Activated CD4-positive, alpha-beta T cell treated with anti-CD3 and anti-CD28 coated beads, Interleukin-10, Interleukin-2, amounts not matched to agents 100 ng/mL and 50 ng/mL, durations not matched to agents 16 hours and 8 hours (primary cell): ENCODE data around the gene GDPD5.
A peak's percentile ranks its signal among the peaks of the same experiment; 100 is the strongest.

Experiments
- DNase-seq: peaks from one replicate; pipeline ENCODE4 v3.0.0-alpha.2; 2020

GDPD5 gene

DNA sequence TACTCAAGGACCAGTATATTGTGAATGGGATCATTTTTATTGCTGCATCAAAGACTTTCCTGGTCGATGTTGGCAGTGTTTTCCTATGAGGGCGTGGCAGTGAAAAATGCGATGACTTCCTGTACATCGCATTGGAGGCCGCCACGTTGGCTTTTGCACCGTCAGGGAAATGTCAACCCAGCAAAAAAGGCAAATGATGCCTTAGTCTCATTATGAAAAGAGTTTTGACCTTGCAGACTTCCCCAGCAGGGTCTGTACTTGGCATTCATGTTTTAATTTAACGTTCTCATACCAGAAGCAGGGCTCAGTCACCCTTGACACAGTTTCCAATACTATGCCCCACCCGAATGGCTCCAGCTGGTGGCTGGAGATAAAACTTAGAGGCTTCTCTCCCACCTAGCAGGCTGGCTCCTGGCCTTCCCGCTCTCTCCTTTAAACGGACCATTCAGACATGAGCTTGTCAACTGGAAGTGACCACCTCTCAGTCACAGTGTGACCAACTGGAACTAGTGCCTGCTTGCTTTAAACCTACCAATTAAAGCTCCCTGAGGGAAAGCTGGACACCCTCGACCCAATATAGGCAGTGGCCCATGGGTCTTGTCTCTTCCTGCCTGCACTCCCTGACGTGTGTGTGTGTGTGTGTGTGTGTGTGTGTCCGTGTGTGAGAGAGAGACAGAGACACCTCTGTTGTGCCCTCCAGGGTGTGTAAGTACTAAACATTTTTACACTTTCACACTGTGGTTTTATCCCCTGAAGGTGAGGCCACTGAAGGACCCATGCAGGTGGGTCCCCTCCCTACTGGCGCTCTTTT, 8.7 kb upstream of the GDPD5 start:
- no peak for DNase-seq

- no peak for DNase-seq
Observed at GRCh38 chr11:75533896-75534258, 8.1 kb upstream of the GDPD5 start.

GRCh38 chr11:75532200-75533048, 6.7 kb upstream of the GDPD5 start:
- DNase-seq: peak; percentile 86

DNA sequence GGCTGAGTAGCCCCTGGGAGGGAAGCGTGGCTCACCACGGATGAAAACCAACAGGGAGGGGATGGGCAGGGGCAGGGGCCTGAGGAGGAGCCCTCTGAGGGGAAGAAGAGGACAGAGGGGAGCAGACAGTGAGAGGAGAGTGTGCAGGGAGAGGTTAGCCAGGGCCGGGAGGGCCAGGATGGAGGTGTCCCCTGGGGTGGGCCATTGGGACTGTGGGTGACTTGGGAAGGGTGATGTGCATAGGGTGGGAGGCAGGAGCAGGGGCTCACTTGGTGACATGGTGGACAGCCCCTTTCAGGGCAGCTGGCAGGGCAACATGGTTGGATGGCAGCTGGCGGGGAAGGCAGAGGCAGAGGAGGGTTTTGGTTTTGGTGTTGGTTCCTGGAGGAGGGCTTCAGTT, 5.6 kb upstream of the GDPD5 start:
- no peak for DNase-seq

- no peak for DNase-seq
Observed at GRCh38 chr11:75530577-75530976, 4.8 kb upstream of the GDPD5 start.

DNA sequence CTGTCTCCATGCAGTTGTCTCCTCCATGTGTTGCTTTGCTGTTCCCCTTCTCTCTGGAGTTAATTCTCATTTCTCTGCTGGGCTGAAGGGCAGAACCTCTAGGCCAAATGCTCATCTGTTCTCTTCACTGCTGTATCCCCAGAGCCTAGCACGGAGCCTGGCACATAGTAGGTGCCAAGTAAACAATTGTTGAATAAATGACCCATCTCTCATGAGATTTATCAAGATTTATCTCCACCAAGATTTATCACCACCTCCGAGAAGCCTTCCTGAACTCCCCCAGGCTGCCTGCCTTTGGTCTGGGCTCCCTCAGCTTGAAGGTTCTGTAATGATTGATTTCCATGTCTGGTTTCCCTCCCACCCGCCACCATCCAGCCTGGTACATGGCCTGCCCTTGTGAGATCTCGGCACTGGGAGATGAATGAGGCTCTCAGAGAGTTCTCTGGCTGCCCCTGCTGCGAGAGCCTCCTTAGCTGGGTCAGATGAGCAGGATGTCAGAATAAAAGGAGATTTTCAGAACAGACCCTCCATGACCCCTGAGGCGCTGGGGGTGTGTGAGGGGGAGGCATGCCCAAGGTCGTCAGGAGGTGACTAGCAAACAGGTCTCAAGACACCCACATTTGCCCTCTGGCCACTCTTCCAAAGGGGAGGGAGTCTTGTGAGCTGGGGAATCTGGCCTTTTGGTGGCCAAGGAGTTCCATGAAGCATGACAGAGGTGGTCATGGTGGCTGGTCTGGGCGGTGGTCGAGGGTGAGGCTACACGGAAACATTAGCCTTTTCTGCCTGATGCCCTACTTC, 2.4 kb upstream of the GDPD5 start:
- no peak for DNase-seq

DNA sequence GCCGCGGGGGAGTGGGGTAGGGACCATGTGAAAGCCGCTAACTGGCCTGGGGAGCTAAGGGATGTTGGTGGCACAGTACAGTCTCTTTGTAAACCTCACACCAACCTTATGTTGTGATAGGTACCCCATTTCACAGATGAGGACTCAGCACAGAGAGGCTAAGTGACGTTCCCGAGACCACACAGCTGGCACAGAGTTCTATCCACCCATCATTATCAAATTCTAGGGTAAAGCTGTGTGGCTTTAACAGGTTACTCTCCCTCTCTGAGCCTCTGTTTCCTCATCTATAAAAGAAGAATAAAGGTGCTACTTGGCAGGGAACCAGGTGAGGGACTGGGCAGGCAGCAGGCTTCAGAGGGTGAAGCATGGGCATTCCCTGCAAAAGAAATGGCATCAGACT, 1.4 kb upstream of the GDPD5 start:
- no peak for DNase-seq

DNA sequence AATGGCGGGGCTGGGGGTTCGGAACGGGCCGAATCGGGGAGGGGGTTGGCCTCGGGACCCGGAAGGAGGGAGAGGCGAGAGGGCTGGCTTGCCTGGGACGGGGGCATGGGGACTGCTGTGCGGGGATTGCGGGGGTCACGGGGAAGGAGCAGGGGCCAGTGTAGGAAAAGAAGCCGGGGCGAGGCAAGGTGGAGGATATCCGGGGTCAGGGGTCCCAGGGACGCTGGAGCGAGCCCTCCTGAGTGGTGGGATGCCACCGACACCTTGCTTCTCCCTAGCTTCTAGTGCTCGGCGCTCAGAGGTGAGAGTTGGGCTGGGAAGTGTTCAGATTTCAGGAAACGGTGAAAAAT, 426 bp upstream of the GDPD5 start:
- DNase-seq: no peak

GRCh38 chr11:75524665-75525432, 892 bp downstream of the GDPD5 start:
- peak; percentile 27 for DNase-seq

- DNase-seq: no peak
Observed at GRCh38 chr11:75523811-75524664, 1.7 kb downstream of the GDPD5 start.

DNA sequence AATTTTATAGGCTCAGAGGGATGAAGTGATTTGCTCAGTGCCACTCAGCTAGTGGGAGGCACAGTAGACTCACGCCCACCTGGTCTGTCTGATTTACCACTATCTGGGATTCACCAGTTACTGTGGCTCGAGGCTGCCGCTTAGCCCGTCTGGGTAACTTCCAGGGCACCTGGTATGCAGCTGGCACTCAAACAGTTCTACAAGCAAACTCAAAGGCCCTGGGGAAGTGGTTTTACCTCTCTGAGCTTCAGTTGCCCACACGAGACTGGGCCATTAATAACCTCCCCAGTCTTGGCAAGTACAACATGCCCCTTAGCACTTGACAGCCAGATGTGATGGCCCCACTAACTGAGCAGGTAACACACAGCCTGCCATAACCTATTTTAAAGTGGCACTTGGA, 2.6 kb downstream of the GDPD5 start:
- no peak for DNase-seq

- DNase-seq: no peak
Observed at GRCh38 chr11:75522286-75523044, 3.3 kb downstream of the GDPD5 start.

DNA sequence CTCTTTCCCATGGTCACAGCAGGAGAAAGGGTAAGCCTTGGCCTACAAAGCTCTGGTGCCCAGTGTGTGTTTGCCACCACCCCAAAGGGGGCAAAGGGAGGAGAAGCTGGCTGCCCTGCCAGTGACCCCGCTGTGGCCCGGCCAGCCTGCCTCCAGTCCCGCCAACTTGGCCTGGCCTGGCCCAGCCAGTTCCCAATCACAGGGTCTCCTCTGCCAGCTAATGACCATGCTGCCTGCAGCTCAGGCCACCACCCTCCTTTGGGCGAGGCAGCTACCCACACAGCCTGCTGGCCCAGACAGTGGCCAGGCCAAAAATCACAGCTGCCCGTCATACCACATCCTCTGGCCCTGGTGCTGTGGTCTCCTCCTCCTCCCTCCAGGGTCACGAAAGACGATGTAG, 5.1 kb downstream of the GDPD5 start:
- no peak for DNase-seq

- no peak for DNase-seq
Observed at GRCh38 chr11:75518771-75519653, 6.7 kb downstream of the GDPD5 start.

DNA sequence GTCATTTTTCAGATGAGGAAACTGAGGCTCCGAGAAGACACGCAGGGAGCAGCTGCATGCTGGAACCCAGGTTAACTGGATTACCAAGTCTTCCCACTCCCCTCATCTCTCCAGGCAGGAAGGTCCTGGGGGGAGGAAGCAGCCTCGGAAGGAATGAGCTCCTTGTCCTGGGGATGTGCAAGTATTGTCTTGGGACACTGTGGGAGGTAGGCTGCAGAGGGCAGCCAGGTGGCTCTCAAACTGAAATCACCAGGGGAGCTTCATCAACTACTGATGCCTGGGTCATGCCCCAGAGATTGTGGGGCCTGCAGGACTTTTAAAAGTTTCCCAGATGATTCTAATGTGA, 7.6 kb downstream of the GDPD5 start:
- no peak for DNase-seq

DNA sequence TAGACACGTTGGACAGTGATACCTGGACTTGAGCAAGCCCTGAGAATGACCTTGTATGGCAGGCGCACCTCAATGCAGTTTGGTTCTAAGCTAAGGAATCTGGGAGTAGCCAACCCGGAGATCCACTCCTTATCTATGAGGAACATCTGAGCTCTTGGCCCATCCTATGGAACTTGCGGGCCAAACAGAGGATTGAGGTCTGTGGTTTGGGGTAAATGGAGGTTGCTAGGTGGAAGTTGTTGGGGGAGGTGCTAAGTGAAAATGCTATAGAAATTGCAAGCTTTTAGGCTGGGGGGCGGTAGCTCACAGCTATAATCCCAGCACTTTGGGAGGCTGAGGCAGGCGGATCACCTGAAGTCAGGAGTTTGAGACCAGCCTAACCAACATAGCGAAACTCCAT, 8.9 kb downstream of the GDPD5 start:
- no peak for DNase-seq

- no peak for DNase-seq
Observed at GRCh38 chr11:75516140-75516539, 9.6 kb downstream of the GDPD5 start.

- no peak for DNase-seq
Observed at GRCh38 chr11:75514596-75514995, 11.1 kb downstream of the GDPD5 start.

- DNase-seq: no peak
Observed at GRCh38 chr11:75513250-75513649, 12.5 kb downstream of the GDPD5 start.

DNA sequence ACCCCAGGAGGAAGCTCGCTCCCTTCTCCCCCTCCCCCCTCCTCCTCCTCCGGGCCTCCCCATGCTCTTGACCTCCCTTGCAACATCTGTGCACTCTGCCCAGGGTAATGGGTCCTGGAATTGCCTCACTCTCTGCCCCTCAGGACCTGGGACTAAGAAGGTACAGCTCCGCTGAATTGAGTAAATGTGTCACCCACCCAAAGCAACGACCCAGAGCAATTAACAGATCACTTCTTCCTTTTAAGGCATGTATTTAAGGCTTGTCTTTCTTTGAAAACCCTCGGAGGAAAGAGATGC, 15.1 kb downstream of the GDPD5 start:
- DNase-seq: no peak
